A549 (cell line): ENCODE measurements around the gene PLAGL2.

Experiments
- CTCF ChIP-seq: fragments of >200 bp; sonication (Bioruptor Twin); formaldehyde crosslinking; IDR thresholded peaks from 3 replicates; pipeline ENCODE4 v1.5.1; 2016
- EP300 ChIP-seq, 2 experiments: fragments of >200 bp; sonication (Bioruptor Twin); formaldehyde crosslinking; IDR thresholded peaks; 2 replicates in 1 of 2; 3 replicates in 1 of 2; pipeline ENCODE4 v1.6.1; 2016 to 2017
- HDAC2 ChIP-seq: fragments of 200-600 bp; sonication (generic); IDR thresholded peaks from 2 replicates; pipeline ENCODE4 v1.6.1; 2016
- MAFK ChIP-seq: fragments of 450-650 bp; IDR thresholded peaks from 2 replicates; pipeline ENCODE4 v1.6.1; 2014; ENCODE audit not compliant: partially characterized antibody
- POLR2AphosphoS2 ChIP-seq: conservative IDR thresholded peaks from 2 replicates; pipeline ENCODE4 v1.6.1; 2012; ENCODE audit warnings: low read length, improper control_type of control experiment, inconsistent platforms
- SMC3 ChIP-seq: fragments of >200 bp; sonication (Bioruptor Twin); formaldehyde crosslinking; IDR thresholded peaks from 3 replicates; pipeline ENCODE4 v1.6.1; 2018; ENCODE audit warnings: inconsistent platforms

- TF ChIP-seq POLR2AphosphoS2 (no peak), MAFK (no peak), HDAC2 (no peak), CTCF (no peak), SMC3 (no peak), EP300 (IDR thresholded peaks at IDR 0.05) (no peak)
These were observed 36.7 kb upstream of the PLAGL2 start for GRCh38 chr20:32244150-32244823.
